Testis (tissue), 2 donors: Measurements from ENCODE around the gene SEMA4G.

Experiments used
- CTCF ChIP-seq, 3 experiments: fragments of 450-650 bp in 2 of 3; fragments of 200-600 bp in 1 of 3; sonication (generic) in 1 of 3; IDR thresholded peaks; one replicate each; pipeline ENCODE4 v1.5.1; 2016 to 2019; ENCODE audit warnings: antibody characterized with exemption in 3 of 3, mild to moderate bottlenecking in 2 of 3, moderate library complexity in 1 of 3
- POLR2A ChIP-seq: fragments of 450-650 bp; IDR thresholded peaks from one replicate; pipeline ENCODE4 v1.6.1; 2017; ENCODE audit warnings: antibody characterized with exemption, mild to moderate bottlenecking, moderate library complexity

- TF ChIP-seq CTCF (IDR thresholded peaks at IDR 0.05): no peak
- TF ChIP-seq POLR2A: no peak
Measured at GRCh38 chr10:101005361-101005760, 36.1 kb downstream of the SEMA4G start.
